ENCODE data around the gene MAP3K9.

The MAP3K9 gene

DNA sequence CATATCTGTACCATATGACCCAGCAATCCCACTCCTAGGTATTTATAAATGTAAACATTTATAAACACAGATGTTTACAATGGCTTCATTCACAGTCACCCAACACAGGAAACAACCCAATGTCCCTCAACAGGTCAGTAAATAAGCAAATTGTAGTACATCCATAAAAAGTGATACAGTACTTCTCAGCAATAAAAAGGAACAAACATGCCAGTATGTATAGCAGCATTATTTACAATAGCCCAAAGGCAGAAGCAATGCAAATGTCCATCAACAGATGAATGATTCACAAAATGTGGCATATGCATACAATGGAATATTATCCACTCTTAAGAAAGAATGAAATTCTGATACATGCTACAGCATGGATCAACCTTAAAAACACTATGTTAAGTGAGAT is 27.6 kb upstream of the MAP3K9 start:
- no peaks in the 10 kb centered on the region for H3K36me3 ChIP-seq (ENCODE audit: control insufficient read depth, insufficient read depth, low read length)
- no peaks in the 10 kb centered on the region for H3K4me1 ChIP-seq (ENCODE audit: control insufficient read depth, insufficient read depth, low read length, poor library complexity, severe bottlenecking)
- no peak overlapping the region for H3K4me3 ChIP-seq (ENCODE audit: extremely low read depth, insufficient read depth, low read length, poor library complexity, severe bottlenecking)
- peaks cover 10% of the 10 kb centered on the region for H3K9me3 ChIP-seq (ENCODE audit: control insufficient read depth, low read length)
- no peak overlapping the region for H3K27ac ChIP-seq (ENCODE audit: low read depth, low read length, severe bottlenecking)

- no peaks in the 10 kb centered on the region for H3K4me1 ChIP-seq (ENCODE audit: control insufficient read depth, insufficient read depth, low read length, poor library complexity, severe bottlenecking)
- H3K4me3 ChIP-seq (ENCODE audit: extremely low read depth, insufficient read depth, low read length, poor library complexity, severe bottlenecking), result no peak overlapping the region
- no peaks in the 10 kb centered on the region for H3K36me3 ChIP-seq (ENCODE audit: control insufficient read depth, insufficient read depth, low read length)
- peaks cover 10% of the 10 kb centered on the region for H3K9me3 ChIP-seq (ENCODE audit: control insufficient read depth, low read length)
- no peak overlapping the region for H3K27ac ChIP-seq (ENCODE audit: low read depth, low read length, severe bottlenecking)
- WGBS, 2 experiments (ENCODE audit: insufficient coverage in 2 of 2), result 91 to 94% methylated on average over 1 to 3 of the region's 5 CpGs
These were observed 24.6 kb upstream of the MAP3K9 start for GRCh38 chr14:70833884-70834283.

GRCh38 chr14:70832561-70833305 is 23.4 kb upstream of the MAP3K9 start:
- 89% methylated on average over 13 to 16 of the region's 16 CpGs for WGBS, 2 experiments (ENCODE audit: insufficient coverage in 2 of 2)
- Histone ChIP-seq H3K9me3 (ENCODE audit: control insufficient read depth, low read length) (peaks cover 10% of the 10 kb centered on the region), H3K27ac (ENCODE audit: low read depth, low read length, severe bottlenecking) (no peak overlapping the region), H3K4me1 (ENCODE audit: control insufficient read depth, insufficient read depth, low read length, poor library complexity, severe bottlenecking) (no peaks in the 10 kb centered on the region), H3K36me3 (ENCODE audit: control insufficient read depth, insufficient read depth, low read length) (no peaks in the 10 kb centered on the region), H3K4me3 (ENCODE audit: extremely low read depth, insufficient read depth, low read length, poor library complexity, severe bottlenecking) (no peak overlapping the region)

- WGBS, 2 experiments (ENCODE audit: insufficient coverage in 2 of 2), result 56 to 57% methylated on average over 4 of the region's 5 CpGs
- Histone ChIP-seq H3K27ac (ENCODE audit: low read depth, low read length, severe bottlenecking) (no peak overlapping the region), H3K4me3 (ENCODE audit: extremely low read depth, insufficient read depth, low read length, poor library complexity, severe bottlenecking) (no peak overlapping the region), H3K9me3 (ENCODE audit: control insufficient read depth, low read length) (peaks cover 4% of the 10 kb centered on the region), H3K4me1 (ENCODE audit: control insufficient read depth, insufficient read depth, low read length, poor library complexity, severe bottlenecking) (no peaks in the 10 kb centered on the region), H3K36me3 (ENCODE audit: control insufficient read depth, insufficient read depth, low read length) (no peaks in the 10 kb centered on the region)
These were observed 21.9 kb upstream of the MAP3K9 start for GRCh38 chr14:70830998-70831781.

GRCh38 chr14:70828188-70828587 is 18.9 kb upstream of the MAP3K9 start:
- WGBS, 2 experiments (ENCODE audit: insufficient coverage in 2 of 2), result 79 to 86% methylated on average over 2 of the region's 3 CpGs
- Histone ChIP-seq H3K9me3 (ENCODE audit: control insufficient read depth, low read length) (no peaks in the 10 kb centered on the region), H3K36me3 (ENCODE audit: control insufficient read depth, insufficient read depth, low read length) (no peaks in the 10 kb centered on the region), H3K4me1 (ENCODE audit: control insufficient read depth, insufficient read depth, low read length, poor library complexity, severe bottlenecking) (no peaks in the 10 kb centered on the region), H3K27ac (ENCODE audit: low read depth, low read length, severe bottlenecking) (no peak overlapping the region), H3K4me3 (ENCODE audit: extremely low read depth, insufficient read depth, low read length, poor library complexity, severe bottlenecking) (no peak overlapping the region)

GRCh38 chr14:70827752-70828151 is 18.4 kb upstream of the MAP3K9 start:
- no peaks in the 10 kb centered on the region for H3K36me3 ChIP-seq (ENCODE audit: control insufficient read depth, insufficient read depth, low read length)
- H3K4me1 ChIP-seq (ENCODE audit: control insufficient read depth, insufficient read depth, low read length, poor library complexity, severe bottlenecking), result no peaks in the 10 kb centered on the region
- no peak overlapping the region for H3K4me3 ChIP-seq (ENCODE audit: extremely low read depth, insufficient read depth, low read length, poor library complexity, severe bottlenecking)
- H3K27ac ChIP-seq (ENCODE audit: low read depth, low read length, severe bottlenecking), result no peak overlapping the region
- WGBS, 2 experiments (ENCODE audit: insufficient coverage in 2 of 2), result 86 to 92% methylated on average over 4 to 6 of the region's 6 CpGs
- H3K9me3 ChIP-seq (ENCODE audit: control insufficient read depth, low read length), result no peaks in the 10 kb centered on the region

DNA sequence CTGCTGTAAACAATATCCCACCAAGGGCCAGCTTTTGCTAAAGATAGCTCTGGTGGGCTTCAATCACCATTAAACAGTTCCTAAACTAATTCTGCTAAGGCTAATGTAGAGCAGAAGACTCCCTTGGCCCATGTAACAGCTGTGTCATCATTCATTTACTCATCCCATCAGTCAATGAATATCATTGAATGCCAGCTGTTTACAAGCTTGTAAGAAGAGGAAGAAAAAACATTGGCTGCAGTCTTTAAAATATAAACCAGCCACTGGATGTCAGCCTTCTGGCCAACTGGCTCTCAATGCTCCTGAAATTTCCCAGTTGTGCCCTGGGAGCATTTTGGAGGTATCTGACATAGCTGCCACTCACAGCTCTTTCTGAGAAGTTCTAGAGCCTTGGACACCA is 18.0 kb upstream of the MAP3K9 start:
- no peak overlapping the region for H3K4me3 ChIP-seq (ENCODE audit: extremely low read depth, insufficient read depth, low read length, poor library complexity, severe bottlenecking)
- no peaks in the 10 kb centered on the region for H3K36me3 ChIP-seq (ENCODE audit: control insufficient read depth, insufficient read depth, low read length)
- H3K4me1 ChIP-seq (ENCODE audit: control insufficient read depth, insufficient read depth, low read length, poor library complexity, severe bottlenecking), result no peaks in the 10 kb centered on the region
- H3K9me3 ChIP-seq (ENCODE audit: control insufficient read depth, low read length), result no peaks in the 10 kb centered on the region
- no peak overlapping the region for H3K27ac ChIP-seq (ENCODE audit: low read depth, low read length, severe bottlenecking)

DNA sequence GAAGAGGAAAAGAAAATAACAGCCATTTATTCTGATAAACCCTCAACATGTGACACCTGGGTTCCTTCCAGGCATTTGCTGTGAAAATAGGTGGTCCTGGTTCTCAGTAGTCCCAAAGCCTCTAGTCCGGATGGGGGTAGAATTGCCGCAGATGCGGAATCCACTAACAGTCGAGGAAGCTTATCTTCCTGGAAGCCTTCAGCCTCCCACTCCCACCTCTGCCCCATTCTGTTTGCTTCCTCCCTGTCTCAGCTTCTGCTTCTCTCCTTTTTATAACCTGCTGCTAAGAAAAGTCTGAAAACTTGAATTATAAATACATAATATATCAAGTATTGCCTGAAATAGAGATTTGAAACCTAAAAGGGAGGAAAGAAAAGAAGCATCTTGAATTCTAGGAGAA is 14.0 kb upstream of the MAP3K9 start:
- WGBS, 2 experiments (ENCODE audit: insufficient coverage in 2 of 2), result 41 to 60% methylated on average over 3 of the region's 4 CpGs
- no peaks in the 10 kb centered on the region for H3K9me3 ChIP-seq (ENCODE audit: control insufficient read depth, low read length)
- no peaks in the 10 kb centered on the region for H3K4me1 ChIP-seq (ENCODE audit: control insufficient read depth, insufficient read depth, low read length, poor library complexity, severe bottlenecking)
- H3K36me3 ChIP-seq (ENCODE audit: control insufficient read depth, insufficient read depth, low read length), result no peaks in the 10 kb centered on the region
- no peak overlapping the region for H3K4me3 ChIP-seq (ENCODE audit: extremely low read depth, insufficient read depth, low read length, poor library complexity, severe bottlenecking)
- no peak overlapping the region for H3K27ac ChIP-seq (ENCODE audit: low read depth, low read length, severe bottlenecking)

DNA sequence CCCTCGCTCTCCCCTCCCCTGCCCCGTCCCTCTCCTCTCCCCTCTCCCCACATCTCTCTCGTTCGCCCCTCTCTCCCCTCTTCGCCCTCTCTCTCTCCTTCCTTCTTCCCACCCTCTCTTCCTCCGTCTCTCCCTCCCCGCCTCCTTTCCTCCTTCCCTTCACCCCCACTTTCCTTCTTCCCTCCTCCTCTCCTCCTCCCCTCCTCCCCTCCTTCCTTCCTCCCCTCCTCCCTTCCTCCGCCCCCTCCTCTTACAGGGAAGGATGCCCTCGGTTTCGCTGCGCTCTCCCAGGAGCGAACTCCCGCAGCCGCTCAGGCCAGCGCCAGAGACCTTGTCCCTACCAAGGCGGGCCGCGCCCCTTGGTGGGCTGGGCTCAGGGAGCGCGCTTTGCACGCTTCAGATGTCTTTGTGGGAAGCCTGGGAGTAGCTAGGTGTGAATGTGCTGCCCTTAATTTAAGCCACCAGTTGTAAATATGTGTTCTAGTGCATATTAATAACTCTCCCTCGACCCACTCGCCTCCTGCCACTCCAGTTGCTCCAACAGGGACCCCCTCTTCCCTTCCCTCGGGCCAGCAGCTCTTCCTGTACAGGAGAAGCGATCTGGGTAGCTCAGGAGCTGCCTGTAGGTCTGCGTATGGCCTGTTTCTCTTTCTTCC is 13.3 kb upstream of the MAP3K9 start:
- WGBS, 2 experiments (ENCODE audit: insufficient coverage in 2 of 2), result 0 to 3% methylated on average over 14 to 15 of the region's 26 CpGs
- H3K9me3 ChIP-seq (ENCODE audit: control insufficient read depth, low read length), result no peaks in the 10 kb centered on the region
- no peak overlapping the region for H3K27ac ChIP-seq (ENCODE audit: low read depth, low read length, severe bottlenecking)
- H3K4me3 ChIP-seq (ENCODE audit: extremely low read depth, insufficient read depth, low read length, poor library complexity, severe bottlenecking), result peak overlapping the region; percentile 61
- no peaks in the 10 kb centered on the region for H3K4me1 ChIP-seq (ENCODE audit: control insufficient read depth, insufficient read depth, low read length, poor library complexity, severe bottlenecking)
- H3K36me3 ChIP-seq (ENCODE audit: control insufficient read depth, insufficient read depth, low read length), result no peaks in the 10 kb centered on the region

DNA sequence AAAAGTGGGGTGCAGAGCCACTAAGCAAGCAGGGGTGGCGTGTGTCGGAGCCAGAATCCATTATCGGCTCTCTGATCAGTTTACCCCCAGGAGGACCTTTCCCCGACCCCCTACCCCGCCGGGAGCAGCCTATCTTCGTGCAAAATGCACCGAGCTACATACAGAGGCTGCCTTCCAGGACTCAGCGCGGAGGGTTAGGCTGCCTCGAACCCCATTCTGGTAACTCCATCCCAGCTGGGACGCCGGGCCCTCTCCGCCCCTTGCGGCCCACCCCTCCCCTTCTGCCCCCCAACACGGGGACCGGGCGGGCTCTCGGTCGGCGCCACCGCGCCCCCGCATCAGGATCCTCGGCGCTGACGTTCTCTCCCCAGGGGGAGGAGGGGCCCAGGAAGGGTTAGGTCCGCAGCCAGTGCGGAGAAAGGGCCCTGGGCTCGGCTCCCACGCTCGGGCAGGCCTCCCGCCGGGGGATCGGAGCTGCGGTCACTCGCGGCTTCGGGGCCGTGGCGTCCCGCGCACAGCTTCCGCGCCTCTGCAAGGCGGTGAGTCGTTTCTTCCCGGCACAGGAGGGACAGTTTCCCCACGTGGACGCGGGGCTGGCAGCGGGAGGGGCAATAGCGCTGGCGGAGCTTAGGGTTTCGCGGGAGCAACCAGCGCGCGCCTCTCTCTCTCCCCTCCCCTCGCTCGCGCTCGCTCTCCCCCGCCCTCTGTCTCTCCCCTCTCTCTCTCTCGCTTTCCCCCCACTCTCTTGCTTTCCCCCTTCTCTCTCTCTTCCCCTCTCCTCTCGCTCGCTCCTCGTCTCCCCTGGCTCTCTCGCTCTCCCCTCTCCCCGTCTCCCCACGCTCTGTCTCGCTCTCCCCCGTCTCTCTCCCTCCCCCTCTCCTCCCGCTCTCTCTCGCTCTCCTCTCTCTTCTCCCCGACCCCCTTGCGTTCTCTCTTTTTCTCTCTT is 12.5 kb upstream of the MAP3K9 start:
- no peaks in the 10 kb centered on the region for H3K36me3 ChIP-seq (ENCODE audit: control insufficient read depth, insufficient read depth, low read length)
- peak overlapping the region; percentile 61 for H3K4me3 ChIP-seq (ENCODE audit: extremely low read depth, insufficient read depth, low read length, poor library complexity, severe bottlenecking)
- H3K9me3 ChIP-seq (ENCODE audit: control insufficient read depth, low read length), result no peaks in the 10 kb centered on the region
- WGBS, 2 experiments (ENCODE audit: insufficient coverage in 2 of 2), result 1% methylated on average over 51 to 64 of the region's 77 CpGs
- no peak overlapping the region for H3K27ac ChIP-seq (ENCODE audit: low read depth, low read length, severe bottlenecking)
- no peaks in the 10 kb centered on the region for H3K4me1 ChIP-seq (ENCODE audit: control insufficient read depth, insufficient read depth, low read length, poor library complexity, severe bottlenecking)

All from mesodermal cell (in vitro differentiated cells).